H1 (cell line): ENCODE data around the gene USH2A. TPM values are rescaled to one million over a fixed set of nuclear protein-coding genes. Genes with fewer than 3 reads are reported as not detected.

Source experiments
- CTCF ChIA-PET: fragments of 300-600 bp; sonication (Branson Sonifier 250); formaldehyde crosslinking; loops from one replicate; lab custom pipeline; 2021; ENCODE audit not compliant: partially characterized antibody; lab: Charles Lee
- POLR2A ChIA-PET: fragments of 300-600 bp; sonication (Branson Sonifier 250); formaldehyde crosslinking; loops from one replicate; lab custom pipeline; 2021; ENCODE audit warnings: inconsistent platforms; ENCODE audit not compliant: partially characterized antibody; lab: Charles Lee
- DNase-seq, 2 experiments: peaks; one replicate each; pipeline versions ENCODE4 v3.0.0 to v3.0.0-alpha.2; 2010 to 2022; ENCODE audit warnings: low spot score in 2 of 2, low read depth in 1 of 2, mixed read lengths in 1 of 2
- FAIRE-seq: peaks from 2 replicates; lab custom pipeline; 2011; peaks lifted over from hg19 to GRCh38; lab: Jason Lieb, UNC
- H2AFZ ChIP-seq: 2 replicates; pipeline ENCODE4 v1.8.1; 2012; ENCODE audit warnings: low read length, inconsistent platforms
- H2AK5ac ChIP-seq: 2 replicates; pipeline ENCODE4 v1.6.1; 2013; ENCODE audit warnings: low read depth, low read length
- H2BK120ac ChIP-seq: replicated peaks from 2 replicates; pipeline ENCODE3; 2013; ENCODE audit warnings: low read depth, low read length, inconsistent platforms
- H2BK12ac ChIP-seq: 2 replicates; pipeline ENCODE4 v1.6.1; 2013; ENCODE audit warnings: low read depth, low read length
- H2BK15ac ChIP-seq: 2 replicates; pipeline ENCODE4 v1.6.1; 2013; ENCODE audit warnings: low read length
- H2BK20ac ChIP-seq: 2 replicates; pipeline ENCODE4 v1.6.1; 2013; ENCODE audit warnings: low read length
- H2BK5ac ChIP-seq: 2 replicates; pipeline ENCODE4 v1.6.1; 2013; ENCODE audit warnings: low read depth, low read length
- H3K14ac ChIP-seq: 2 replicates; pipeline ENCODE4 v1.6.1; 2013; ENCODE audit warnings: inconsistent platforms; ENCODE audit not compliant: insufficient read length
- H3K18ac ChIP-seq: 2 replicates; pipeline ENCODE4 v1.6.1; 2013; ENCODE audit warnings: low read length; ENCODE audit errors: extremely low read depth
- H3K23ac ChIP-seq: 2 replicates; pipeline ENCODE4 v1.6.1; 2013; ENCODE audit warnings: inconsistent platforms; ENCODE audit not compliant: insufficient read length
- H3K23me2 ChIP-seq: 2 replicates; pipeline ENCODE4 v1.6.1; 2013; ENCODE audit warnings: low read depth, low read length
- H3K27ac ChIP-seq: 2 replicates; pipeline ENCODE4 v1.6.1; 2011; ENCODE audit warnings: low read depth, low read length, inconsistent platforms
- H3K27me3 ChIP-seq, 4 experiments: replicated peaks in 1 of 4; 1 replicate in 1 of 4; 2 replicates in 3 of 4; pipeline versions ENCODE4 v1.6.1 to v1.8.1; 2011 to 2013; ENCODE audit warnings: low read length in 3 of 4, mild to moderate bottlenecking in 3 of 4, inconsistent platforms in 2 of 4, mixed read lengths in 2 of 4, moderate library complexity in 1 of 4; ENCODE audit not compliant: control insufficient read depth in 3 of 4, insufficient read depth in 3 of 4; ENCODE audit errors: extremely low read depth in 1 of 4
- H3K36me3 ChIP-seq, 4 experiments: 2 replicates each; pipeline versions ENCODE4 v1.6.1 to v1.8.1; 2011 to 2013; ENCODE audit warnings: mild to moderate bottlenecking in 4 of 4, low read length in 3 of 4, moderate library complexity in 2 of 4, control low read depth in 1 of 4, inconsistent platforms in 1 of 4; ENCODE audit not compliant: insufficient read depth in 4 of 4, control insufficient read depth in 2 of 4
- H3K4ac ChIP-seq: replicated peaks from 2 replicates; pipeline ENCODE3; 2013; ENCODE audit warnings: low read length, low read depth, mixed read lengths, inconsistent platforms; ENCODE audit not compliant: insufficient read length
- H3K4me1 ChIP-seq, 4 experiments: replicated peaks in 1 of 4; 1 replicate in 1 of 4; 2 replicates in 3 of 4; pipeline versions ENCODE4 v1.6.1 to v1.8.1; 2011 to 2013; ENCODE audit warnings: low read length in 3 of 4, inconsistent platforms in 2 of 4, mixed read lengths in 1 of 4; ENCODE audit not compliant: insufficient read depth in 4 of 4, control insufficient read depth in 3 of 4
- H3K4me2 ChIP-seq, 2 experiments: 2 replicates each; pipeline versions ENCODE4 v1.6.1 to v1.8.1; 2011 to 2013; ENCODE audit warnings: low read depth in 2 of 2, low read length in 2 of 2, control low read depth in 1 of 2, inconsistent platforms in 1 of 2, mild to moderate bottlenecking in 1 of 2; ENCODE audit not compliant: insufficient read depth in 1 of 2
- H3K4me3 ChIP-seq, 4 experiments: fragments of 200-600, 300-600 bp in 1 of 4; sonication (generic), shearing (Covaris generic), sonication (Bioruptor Twin) in 1 of 4; 2 replicates each; pipeline versions ENCODE4 v1.5.1 to v1.8.1; 2011 to 2016; ENCODE audit warnings: low read length in 4 of 4, low read depth in 3 of 4, control low read depth in 2 of 4, inconsistent platforms in 2 of 4, mild to moderate bottlenecking in 2 of 4, mixed read lengths in 1 of 4, moderate library complexity in 1 of 4; ENCODE audit not compliant: insufficient read depth in 2 of 4; ENCODE audit errors: extremely low read depth in 1 of 4
- H3K56ac ChIP-seq: replicated peaks from 2 replicates; pipeline ENCODE3; 2013; ENCODE audit warnings: low read depth, mild to moderate bottlenecking, mixed read lengths, low read length, inconsistent platforms; ENCODE audit not compliant: insufficient read length
- H3K79me1 ChIP-seq: 2 replicates; pipeline ENCODE4 v1.6.1; 2013; ENCODE audit warnings: low read depth, low read length, control low read depth
- H3K79me2 ChIP-seq, 2 experiments: 2 replicates each; pipeline versions ENCODE4 v1.6.1 to v1.8.1; 2012 to 2013; ENCODE audit warnings: low read length in 2 of 2, mild to moderate bottlenecking in 2 of 2, inconsistent platforms in 1 of 2; ENCODE audit not compliant: insufficient read depth in 2 of 2, control insufficient read depth in 1 of 2
- H3K9ac ChIP-seq, 4 experiments: replicated peaks in 1 of 4; 1 replicate in 1 of 4; 2 replicates in 3 of 4; pipeline versions ENCODE4 v1.6.1 to v1.8.1; 2011 to 2013; ENCODE audit warnings: low read depth in 3 of 4, low read length in 3 of 4, control low read depth in 2 of 4, mild to moderate bottlenecking in 2 of 4, moderate library complexity in 2 of 4, inconsistent platforms in 1 of 4; ENCODE audit errors: extremely low read depth in 1 of 4
- H3K9me3 ChIP-seq, 2 experiments: 2 replicates each; pipeline versions ENCODE4 v1.6.1 to v1.8.1; 2012 to 2013; ENCODE audit warnings: mild to moderate bottlenecking in 2 of 2, moderate library complexity in 2 of 2, control low read depth in 1 of 2, inconsistent platforms in 1 of 2, low read depth in 1 of 2, low read length in 1 of 2, mixed read lengths in 1 of 2; ENCODE audit not compliant: insufficient read depth in 2 of 2
- H4K20me1 ChIP-seq, 2 experiments: replicated peaks in 1 of 2; 2 replicates each; pipeline versions ENCODE3 to v1.8.1; 2011 to 2013; ENCODE audit warnings: inconsistent platforms in 2 of 2, low read length in 2 of 2, mild to moderate bottlenecking in 1 of 2; ENCODE audit not compliant: insufficient read depth in 2 of 2, control insufficient read depth in 1 of 2
- H4K5ac ChIP-seq: 2 replicates; pipeline ENCODE4 v1.6.1; 2013; ENCODE audit warnings: low read length, low read depth, mixed read lengths, inconsistent platforms; ENCODE audit not compliant: insufficient read length
- H4K8ac ChIP-seq: 2 replicates; pipeline ENCODE4 v1.8.0; 2013; ENCODE audit warnings: mild to moderate bottlenecking, moderate library complexity, low read length, inconsistent platforms; ENCODE audit not compliant: insufficient read depth; ENCODE audit errors: extremely low read depth
- H4K91ac ChIP-seq: replicated peaks from 2 replicates; pipeline ENCODE3; 2013; ENCODE audit warnings: low read length, mixed read lengths, inconsistent platforms; ENCODE audit not compliant: insufficient read length
- CEBPB ChIP-seq: IDR thresholded peaks from 2 replicates; pipeline ENCODE4 v1.6.1; 2012; ENCODE audit warnings: low read depth, low read length
- EGR1 ChIP-seq: IDR thresholded peaks from 2 replicates; pipeline ENCODE4 v1.6.1; 2011; ENCODE audit warnings: low read depth, low read length, borderline replicate concordance
- GABPA ChIP-seq: IDR thresholded peaks from 2 replicates; pipeline ENCODE4 v1.6.1; 2011; ENCODE audit warnings: mild to moderate bottlenecking, low read length, moderate library complexity, borderline replicate concordance; ENCODE audit not compliant: insufficient read depth
- JUND ChIP-seq: IDR thresholded peaks from 2 replicates; pipeline ENCODE4 v1.6.1; 2011; ENCODE audit warnings: mild to moderate bottlenecking, improper control_type of control experiment, low read length
- NRF1 ChIP-seq: IDR thresholded peaks from 2 replicates; pipeline ENCODE4 v1.6.1; 2011; ENCODE audit warnings: mild to moderate bottlenecking, low read depth, low read length, improper control_type of control experiment
- SIRT6 ChIP-seq: IDR thresholded peaks from one replicate; pipeline ENCODE4 v1.7.1; 2012; ENCODE audit warnings: low read length, inconsistent platforms
- YY1 ChIP-seq: IDR thresholded peaks from 2 replicates; pipeline ENCODE4 v1.6.1; 2011; ENCODE audit warnings: low read depth, mild to moderate bottlenecking, low read length
- WGBS, 2 experiments: shearing (Covaris generic) in 1 of 2; methylation state at CpG; one replicate each; pipeline versions ENCODE4 v1.1.6 to v1.1.7; 2013 to 2015; ENCODE audit warnings: low lambda C conversion rate in 2 of 2, mixed read lengths in 2 of 2, inconsistent platforms in 1 of 2, low coverage in 1 of 2, missing lambda C conversion rate in 1 of 2; ENCODE audit not compliant: insufficient replicate concordance in 2 of 2, insufficient coverage in 1 of 2, insufficient read length in 1 of 2; ENCODE audit errors: extremely low coverage in 1 of 2, missing lambda C conversion rate in 1 of 2; 5-methylcytosine and 5-hydroxymethylcytosine counted together
- polyA plus RNA-seq, 7 experiments: library from polyadenylated mRNA; depleted of rRNA in 3 of 7; stranded (reverse) in 5 of 7; unstranded in 2 of 7; fragments of >200 nt in 5 of 7; fragments of 200-250 nt in 2 of 7; gene quantifications; 1 replicate in 5 of 7; 2 replicates in 1 of 7; 4 replicates in 1 of 7; pipeline versions ENCODE4 v1.2.1 to v1.2.3, GENCODE V29; 2011 to 2013; ENCODE audit warnings: missing spikeins in 2 of 7, mixed read lengths in 2 of 7
- total RNA-seq: library from RNA; stranded (reverse); fragmentation: NEBNext Ultra II Directional; extraction: Animal tissue kit (Norgen Biotek cat#: 25700); gene quantifications from 2 replicates; pipeline ENCODE4 v1.2.1, GENCODE V29; 2021

USH2A gene
- total and polyA plus RNA-seq, 2 of the 8 experiments (the other 6 are each of a cell fraction or from before 2014, with no cell fraction given) = 0.02 to 0.17 TPM

GRCh38 chr1:215590779-215591491, 832.3 kb downstream of the USH2A start:
- Histone ChIP-seq H4K20me1 (no peaks in the 10 kb centered on the region), H2BK120ac (no peak overlapping the region), H3K9me3 (no peaks in the 10 kb centered on the region), H3K23ac (no peak overlapping the region), H3K14ac (no peak overlapping the region), H2BK12ac (no peak overlapping the region), H3K79me2 (peaks cover 0 to 1% of the 10 kb centered on the region in 2 experiments; a peak in 1 of 4 replicates), H3K4me1 (no peaks in the 10 kb centered on the region), H3K27me3 (no peaks in the 10 kb centered on the region), H3K27ac (no peak overlapping the region), H2AFZ (no peak overlapping the region), H3K9ac (no peak overlapping the region), H3K4me2 (no peak overlapping the region), H4K91ac (no peak overlapping the region), H4K8ac (no peak overlapping the region), H4K5ac (no peak overlapping the region), H3K4ac (no peak overlapping the region), H3K36me3 (peaks cover 0 to 25% (median 4%) of the 10 kb centered on the region in 4 experiments; a peak in 3 of 8 replicates), H2BK5ac (no peak overlapping the region), H3K23me2 (no peaks in the 10 kb centered on the region), H2AK5ac (no peak overlapping the region), H3K79me1 (no peaks in the 10 kb centered on the region; the same call in 1 of the 2 replicates), H2BK15ac (no peak overlapping the region), H3K56ac (no peak overlapping the region), H3K4me3 (no peak overlapping the region), H3K18ac (no peak overlapping the region), H2BK20ac (no peak overlapping the region)
- DNase-seq (no peak), FAIRE-seq (no peak)
- TF ChIP-seq SIRT6 (no peak), EGR1 (no peak), NRF1 (no peak), JUND (no peak), GABPA (no peak), CEBPB (no peak), YY1 (no peak)
- ChIA-PET POLR2A (no interaction called here), CTCF (interaction anchor here (0.8 to 1.4 kb wide), 2 partner anchors 11 to 16 kb away, joined by 3 to 4 read pairs; no protein-coding TSS in a partner anchor)
- 87% methylated on average over 4 of the region's 4 CpGs; no CpG with 5 or more reads in 1 of the 2 experiments for WGBS, 2 experiments
